A549 (cell line): Measurements from ENCODE around the gene EXTL1. TPM values are rescaled to one million over a fixed set of nuclear protein-coding genes. Genes with fewer than 3 reads are reported as not detected.

Source experiments
- ATAC-seq, 2 experiments: fragments of 200-7000 bp in 1 of 2; fragments of >200 bp in 1 of 2; cut with Nextera tagmentation in 1 of 2; cut with Tn5 transposase in 1 of 2; 3 replicates each; pipeline versions ENCODE4 v1.8.0 to v1.9.1; 2018 to 2020; ENCODE audit warnings: mild to moderate bottlenecking in 1 of 2, moderate library complexity in 1 of 2
- CTCF ChIA-PET: fragments of 300-600 bp; sonication (Branson Sonifier 250); formaldehyde crosslinking; extraction: SDS; loops from one replicate; lab custom pipeline; 2021; ENCODE audit warnings: antibody characterized with exemption, inconsistent platforms; lab: Yijun Ruan, JAX
- POLR2A ChIA-PET: fragments of 350-600 bp; formaldehyde crosslinking; extraction: SDS; loops from one replicate; lab custom pipeline; 2021; ENCODE audit warnings: antibody characterized with exemption, inconsistent platforms; lab: Yijun Ruan, JAX
- DNase-seq, 2 experiments: peaks; one replicate each; pipeline versions ENCODE4 v3.0.0 to v3.0.0-alpha.2; 2011 to 2016; ENCODE audit warnings: low read depth in 1 of 2, low spot score in 1 of 2
- FAIRE-seq: peaks from 2 replicates; lab custom pipeline; 2011; peaks lifted over from hg19 to GRCh38; lab: Jason Lieb, UNC
- H3K27ac ChIP-seq, 2 experiments: fragments of >200 bp; sonication (Bioruptor Twin); formaldehyde crosslinking; 3 replicates each; pipeline ENCODE4 v1.5.1; 2016 to 2017
- H3K4me1 ChIP-seq: fragments of >200 bp; sonication (Bioruptor Twin); formaldehyde crosslinking; 3 replicates; pipeline ENCODE4 v1.6.1; 2016
- H3K4me2 ChIP-seq: fragments of >200 bp; sonication (Bioruptor Twin); formaldehyde crosslinking; 3 replicates; pipeline ENCODE4 v1.6.1; 2016
- H3K4me3 ChIP-seq: fragments of >200 bp; sonication (Bioruptor Twin); formaldehyde crosslinking; 3 replicates; pipeline ENCODE4 v1.5.1; 2016
- H3K9me3 ChIP-seq: fragments of >200 bp; sonication (Bioruptor Twin); formaldehyde crosslinking; 3 replicates; pipeline ENCODE4 v1.6.1; 2016
- BHLHE40 ChIP-seq: IDR thresholded peaks from 2 replicates; pipeline ENCODE4 v1.6.1; 2012; ENCODE audit warnings: low read depth, low read length, inconsistent platforms
- CBX2 ChIP-seq: fragments of 200-600 bp; sonication (generic); IDR thresholded peaks from 2 replicates; pipeline ENCODE4 v1.6.1; 2016; ENCODE audit warnings: low read depth, mild to moderate bottlenecking, borderline replicate concordance
- CEBPB ChIP-seq, 2 experiments: fragments of >200 bp in 1 of 2; sonication (Bioruptor Twin) in 1 of 2; formaldehyde crosslinking in 1 of 2; IDR thresholded peaks; 2 replicates each; pipeline ENCODE4 v1.6.1; 2012 to 2016
- CHD4 ChIP-seq: fragments of 200-600 bp; sonication (generic); IDR thresholded peaks from 2 replicates; pipeline ENCODE4 v1.6.1; 2016; ENCODE audit warnings: antibody characterized with exemption, mild to moderate bottlenecking, borderline replicate concordance
- FOSB ChIP-seq: fragments of 250-450 bp; sonication (Bioruptor Pico); IDR thresholded peaks from 2 replicates; pipeline ENCODE4 v1.5.0; 2020; ENCODE audit warnings: mild to moderate bottlenecking, moderate library complexity
- FOSL2 ChIP-seq, 2 experiments: fragments of 450-650 bp in 1 of 2; fragments of >200 bp in 1 of 2; sonication (Bioruptor Twin) in 1 of 2; formaldehyde crosslinking; IDR thresholded peaks; 2 replicates each; pipeline versions ENCODE4 v1.5.0 to v1.6.1; 2016 to 2020; ENCODE audit warnings: mild to moderate bottlenecking in 1 of 2, moderate library complexity in 1 of 2
- JUN ChIP-seq, 2 experiments: fragments of >200 bp; sonication (Bioruptor Twin); formaldehyde crosslinking; IDR thresholded peaks; 2 replicates in 1 of 2; 3 replicates in 1 of 2; pipeline ENCODE4 v1.6.1; 2016 to 2017
- KDM1A ChIP-seq: fragments of 200-600 bp; sonication (generic); IDR thresholded peaks from 2 replicates; pipeline ENCODE4 v1.6.1; 2016; ENCODE audit warnings: low read depth, mild to moderate bottlenecking
- KDM5A ChIP-seq: fragments of 200-600 bp; sonication (generic); IDR thresholded peaks from 2 replicates; pipeline ENCODE4 v1.6.1; 2016; ENCODE audit warnings: antibody characterized with exemption, mild to moderate bottlenecking
- MAFK ChIP-seq: fragments of 450-650 bp; IDR thresholded peaks from 2 replicates; pipeline ENCODE4 v1.6.1; 2014; ENCODE audit not compliant: partially characterized antibody
- MYC ChIP-seq: IDR thresholded peaks from 2 replicates; pipeline ENCODE4 v1.6.1; 2012; ENCODE audit warnings: mild to moderate bottlenecking, inconsistent platforms, low read length, improper control_type of control experiment, borderline replicate concordance
- NFE2L2 ChIP-seq: fragments of 150-350 bp; conservative IDR thresholded peaks from 2 replicates; pipeline ENCODE4 v1.6.1; 2014; ENCODE audit warnings: low read length
- NPAS2 ChIP-seq: fragments of 250-450 bp; sonication (Bioruptor Pico); IDR thresholded peaks from 2 replicates; pipeline ENCODE4 v1.8.0; 2022; ENCODE audit warnings: mild to moderate bottlenecking, moderate library complexity, borderline replicate concordance
- NR3C1 ChIP-seq: fragments of >200 bp; sonication (Bioruptor Twin); formaldehyde crosslinking; IDR thresholded peaks from 3 replicates; pipeline ENCODE4 v1.6.1; 2017
- POLR2A ChIP-seq: IDR thresholded peaks from 2 replicates; pipeline ENCODE4 v1.6.1; 2012; ENCODE audit warnings: mild to moderate bottlenecking, low read length
- RCOR1 ChIP-seq: fragments of 150-350 bp; IDR thresholded peaks from 2 replicates; pipeline ENCODE4 v1.6.1; 2014; ENCODE audit warnings: antibody characterized with exemption, low read length, low read depth
- RFX5 ChIP-seq: fragments of 450-650 bp; IDR thresholded peaks from 2 replicates; pipeline ENCODE4 v1.7.1; 2014; ENCODE audit warnings: antibody characterized with exemption, mild to moderate bottlenecking, moderate library complexity
- RNF2 ChIP-seq: fragments of 200-600 bp; sonication (generic); IDR thresholded peaks from 2 replicates; pipeline ENCODE4 v1.6.1; 2016; ENCODE audit warnings: low read depth, mild to moderate bottlenecking, antibody characterized with exemption, moderate library complexity, borderline replicate concordance
- SREBF2 ChIP-seq: fragments of 450-650 bp; IDR thresholded peaks from 2 replicates; pipeline ENCODE4 v1.6.1; 2014; ENCODE audit warnings: mild to moderate bottlenecking, moderate library complexity
- TP53 ChIP-seq: fragments of 250-450 bp; sonication (Bioruptor Pico); IDR thresholded peaks from 2 replicates; pipeline ENCODE4 v1.5.0; 2021; ENCODE audit warnings: mild to moderate bottlenecking, moderate library complexity
- ZC3H11A ChIP-seq: fragments of 450-650 bp; IDR thresholded peaks from 2 replicates; pipeline ENCODE4 v1.6.1; 2014; ENCODE audit warnings: antibody characterized with exemption, mild to moderate bottlenecking
- ZNF302 ChIP-seq: fragments of 250-450 bp; sonication (Bioruptor Pico); IDR thresholded peaks from 2 replicates; pipeline ENCODE4 v1.9.0; 2021; ENCODE audit warnings: inconsistent platforms, mild to moderate bottlenecking, moderate library complexity
- WGBS: methylation state at CpG from one replicate; pipeline ENCODE4 v1.1.6; 2017; ENCODE audit errors: missing lambda C conversion rate; 5-methylcytosine and 5-hydroxymethylcytosine counted together
- polyA plus RNA-seq, 4 experiments: library from polyadenylated mRNA; depleted of rRNA in 3 of 4; stranded (reverse); fragments of >200 nt; fragmentation: RNase III in 1 of 4; extraction: RNeasy Plus Mini Kit Qiagen cat#74134 plus additional on column Dnase treatment in 1 of 4; gene quantifications; 2 replicates in 3 of 4; 3 replicates in 1 of 4; pipeline ENCODE4 v1.2.3, GENCODE V29; 2011 to 2017
- TF ChIP-seq, protein P1 (sequence below): fragments of 250-450 bp; sonication (Bioruptor Pico); IDR thresholded peaks from 2 replicates; pipeline ENCODE4 v1.5.0; 2021; ENCODE audit warnings: mild to moderate bottlenecking, moderate library complexity, borderline replicate concordance
- TF ChIP-seq, protein P2 (sequence below): fragments of >200 bp; sonication (Bioruptor Twin); formaldehyde crosslinking; IDR thresholded peaks from 3 replicates; pipeline ENCODE4 v1.5.1; 2016
- TF ChIP-seq, protein P3 (sequence below): fragments of >200 bp; sonication (Bioruptor Twin); formaldehyde crosslinking; IDR thresholded peaks from 2 replicates; pipeline ENCODE4 v1.6.1; 2016
- TF ChIP-seq, protein P4 (sequence below): IDR thresholded peaks from 2 replicates; pipeline ENCODE4 v1.6.1; 2012; ENCODE audit warnings: low read depth, borderline replicate concordance
- TF ChIP-seq, protein P5 (sequence below): fragments of 450-650 bp; IDR thresholded peaks from 2 replicates; pipeline ENCODE4 v1.6.1; 2014; ENCODE audit warnings: antibody characterized with exemption

The EXTL1 gene
- polyA plus RNA-seq, 2 of the 4 experiments (the other 2 are of a cell fraction): 0.03 to 0.04 TPM

DNA sequence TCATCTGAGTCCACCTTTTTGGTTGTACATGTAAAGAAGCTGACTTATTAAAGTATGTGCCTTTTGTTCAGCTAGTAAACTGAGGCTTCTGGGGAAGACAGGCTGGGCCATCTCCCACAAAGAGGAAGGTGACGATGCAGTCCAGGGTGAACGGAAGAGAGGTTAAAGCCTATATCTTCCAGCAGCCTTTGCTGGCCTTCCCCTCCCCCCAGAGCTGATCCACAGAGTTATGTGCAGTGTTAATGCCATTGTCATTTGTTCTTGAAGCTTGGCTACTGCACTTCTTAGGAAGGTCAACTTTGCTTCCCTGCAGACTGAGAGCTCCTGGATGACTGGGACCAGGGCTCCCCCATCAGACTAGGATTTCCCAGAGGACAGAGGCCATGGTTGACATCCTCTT is 22.2 kb downstream of the EXTL1 start (continued):
- TF ChIP-seq BHLHE40: no peak
- no peak for TF ChIP-seq FOSL2 (IDR thresholded peaks at IDR 0.05)
- no peak for TF ChIP-seq FOSL2 (CRISPR knock-in tag; IDR thresholded peaks at IDR 0.05)
- TF ChIP-seq CBX2: no peak
- no peak for TF ChIP-seq POLR2A
- TF ChIP-seq CHD4: no peak
- no peak for TF ChIP-seq NFE2L2
- TF ChIP-seq ZNF302 (CRISPR knock-in tag): no peak
- no peak for TF ChIP-seq SREBF2
- no peak for TF ChIP-seq CEBPB (IDR thresholded peaks at IDR 0.05)

DNA sequence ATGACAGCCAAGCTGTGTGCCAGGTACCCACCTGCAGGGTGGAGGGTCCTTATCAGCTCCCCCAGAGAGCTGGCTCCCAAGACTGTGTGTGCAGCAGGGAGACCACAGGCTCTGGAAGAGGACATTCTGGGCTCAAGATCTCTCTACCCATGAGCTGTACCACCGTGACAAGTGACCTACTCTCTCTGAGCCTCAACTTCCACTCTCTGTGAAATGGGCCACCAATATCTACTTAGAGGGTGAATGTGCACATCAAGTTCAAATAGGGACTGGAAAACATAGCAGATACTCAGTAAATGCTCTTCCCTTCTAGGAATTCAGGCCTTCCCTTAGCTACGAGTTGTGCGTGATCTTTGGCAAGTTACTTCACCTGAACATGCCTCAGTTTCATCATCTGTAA is 22.8 kb downstream of the EXTL1 start:
- POLR2A ChIA-PET: no interaction called here
- ATAC-seq: no peak
- no peak for FAIRE-seq

GRCh38 chr1:26044971-26045721 is 23.6 kb downstream of the EXTL1 start:
- ATAC-seq (no peak; a peak in 2 of 6 replicates), DNase-seq (no peak), FAIRE-seq (no peak)
- Histone ChIP-seq H3K9me3 (no peaks in the 10 kb centered on the region), H3K4me1 (peaks cover 4% of the 10 kb centered on the region; the same call in 1 of the 3 replicates), H3K27ac (no peak overlapping the region), H3K4me3 (peak overlapping the region; percentile 38; the same call in 2 of the 3 replicates), H3K4me2 (peak overlapping the region; percentile 84)
- 78% methylated on average over 17 of the region's 29 CpGs for WGBS
- ChIA-PET POLR2A (no interaction called here), CTCF (interaction anchor here (0.6 to 1.9 kb wide), 6 partner anchors 9 to 124 kb away, joined by 3 to 11 read pairs (median 4); partner anchors contain the start of gene ZNF593)
- TF ChIP-seq KDM1A (no peak), JUN (IDR thresholded peaks at IDR 0.05) (no peak), NFE2L2 (no peak), MYC (no peak), RFX5 (no peak), RCOR1 (no peak), ZC3H11A (no peak), MAFK (no peak)
- TF ChIP-seq, protein P1, sequence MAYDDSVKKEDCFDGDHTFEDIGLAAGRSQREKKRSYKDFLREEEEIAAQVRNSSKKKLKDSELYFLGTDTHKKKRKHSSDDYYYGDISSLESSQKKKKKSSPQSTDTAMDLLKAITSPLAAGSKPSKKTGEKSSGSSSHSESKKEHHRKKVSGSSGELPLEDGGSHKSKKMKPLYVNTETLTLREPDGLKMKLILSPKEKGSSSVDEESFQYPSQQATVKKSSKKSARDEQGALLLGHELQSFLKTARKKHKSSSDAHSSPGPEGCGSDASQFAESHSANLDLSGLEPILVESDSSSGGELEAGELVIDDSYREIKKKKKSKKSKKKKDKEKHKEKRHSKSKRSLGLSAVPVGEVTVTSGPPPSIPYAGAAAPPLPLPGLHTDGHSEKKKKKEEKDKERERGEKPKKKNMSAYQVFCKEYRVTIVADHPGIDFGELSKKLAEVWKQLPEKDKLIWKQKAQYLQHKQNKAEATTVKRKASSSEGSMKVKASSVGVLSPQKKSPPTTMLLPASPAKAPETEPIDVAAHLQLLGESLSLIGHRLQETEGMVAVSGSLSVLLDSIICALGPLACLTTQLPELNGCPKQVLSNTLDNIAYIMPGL (CRISPR knock-in tag): no peak
- TF ChIP-seq, protein P2, sequence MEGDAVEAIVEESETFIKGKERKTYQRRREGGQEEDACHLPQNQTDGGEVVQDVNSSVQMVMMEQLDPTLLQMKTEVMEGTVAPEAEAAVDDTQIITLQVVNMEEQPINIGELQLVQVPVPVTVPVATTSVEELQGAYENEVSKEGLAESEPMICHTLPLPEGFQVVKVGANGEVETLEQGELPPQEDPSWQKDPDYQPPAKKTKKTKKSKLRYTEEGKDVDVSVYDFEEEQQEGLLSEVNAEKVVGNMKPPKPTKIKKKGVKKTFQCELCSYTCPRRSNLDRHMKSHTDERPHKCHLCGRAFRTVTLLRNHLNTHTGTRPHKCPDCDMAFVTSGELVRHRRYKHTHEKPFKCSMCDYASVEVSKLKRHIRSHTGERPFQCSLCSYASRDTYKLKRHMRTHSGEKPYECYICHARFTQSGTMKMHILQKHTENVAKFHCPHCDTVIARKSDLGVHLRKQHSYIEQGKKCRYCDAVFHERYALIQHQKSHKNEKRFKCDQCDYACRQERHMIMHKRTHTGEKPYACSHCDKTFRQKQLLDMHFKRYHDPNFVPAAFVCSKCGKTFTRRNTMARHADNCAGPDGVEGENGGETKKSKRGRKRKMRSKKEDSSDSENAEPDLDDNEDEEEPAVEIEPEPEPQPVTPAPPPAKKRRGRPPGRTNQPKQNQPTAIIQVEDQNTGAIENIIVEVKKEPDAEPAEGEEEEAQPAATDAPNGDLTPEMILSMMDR: no peak

More for the DNA sequence above, 22.8 kb downstream of the EXTL1 start:
- Histone ChIP-seq H3K9me3 (no peaks in the 10 kb centered on the region), H3K4me2 (no peak overlapping the region), H3K4me1 (peaks cover 4% of the 10 kb centered on the region; the same call in 1 of the 3 replicates), H3K27ac (no peak overlapping the region), H3K4me3 (no peak overlapping the region)
- 59% methylated on average over 3 of the region's 3 CpGs for WGBS
- no peak for TF ChIP-seq NPAS2 (CRISPR knock-in tag)
- TF ChIP-seq, protein P3, sequence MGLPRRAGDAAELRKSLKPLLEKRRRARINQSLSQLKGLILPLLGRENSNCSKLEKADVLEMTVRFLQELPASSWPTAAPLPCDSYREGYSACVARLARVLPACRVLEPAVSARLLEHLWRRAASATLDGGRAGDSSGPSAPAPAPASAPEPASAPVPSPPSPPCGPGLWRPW: no peak
- TF ChIP-seq, protein P2: no peak
- no peak for TF ChIP-seq FOSB (CRISPR knock-in tag)
- no peak for TF ChIP-seq ZC3H11A
- TF ChIP-seq, protein P4, sequence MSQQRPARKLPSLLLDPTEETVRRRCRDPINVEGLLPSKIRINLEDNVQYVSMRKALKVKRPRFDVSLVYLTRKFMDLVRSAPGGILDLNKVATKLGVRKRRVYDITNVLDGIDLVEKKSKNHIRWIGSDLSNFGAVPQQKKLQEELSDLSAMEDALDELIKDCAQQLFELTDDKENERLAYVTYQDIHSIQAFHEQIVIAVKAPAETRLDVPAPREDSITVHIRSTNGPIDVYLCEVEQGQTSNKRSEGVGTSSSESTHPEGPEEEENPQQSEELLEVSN: no peak
- no peak for TF ChIP-seq CEBPB (IDR thresholded peaks at IDR 0.05)
- TF ChIP-seq CHD4: no peak
- TF ChIP-seq TP53 (CRISPR knock-in tag): no peak
- no peak for TF ChIP-seq KDM5A
- TF ChIP-seq NR3C1: no peak
- TF ChIP-seq RNF2: no peak
- TF ChIP-seq POLR2A: no peak
- TF ChIP-seq, protein P5, sequence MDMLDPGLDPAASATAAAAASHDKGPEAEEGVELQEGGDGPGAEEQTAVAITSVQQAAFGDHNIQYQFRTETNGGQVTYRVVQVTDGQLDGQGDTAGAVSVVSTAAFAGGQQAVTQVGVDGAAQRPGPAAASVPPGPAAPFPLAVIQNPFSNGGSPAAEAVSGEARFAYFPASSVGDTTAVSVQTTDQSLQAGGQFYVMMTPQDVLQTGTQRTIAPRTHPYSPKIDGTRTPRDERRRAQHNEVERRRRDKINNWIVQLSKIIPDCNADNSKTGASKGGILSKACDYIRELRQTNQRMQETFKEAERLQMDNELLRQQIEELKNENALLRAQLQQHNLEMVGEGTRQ: no peak
- CTCF ChIA-PET: interaction anchor here (0.5 to 1.9 kb wide), 5 partner anchors 8 to 150 kb away, joined by 3 to 11 read pairs (median 4); partner anchors contain the start of gene ZNF593
- no peak for DNase-seq
